Measurements from ENCODE around the gene TMEM125.

The TMEM125 gene

DNA sequence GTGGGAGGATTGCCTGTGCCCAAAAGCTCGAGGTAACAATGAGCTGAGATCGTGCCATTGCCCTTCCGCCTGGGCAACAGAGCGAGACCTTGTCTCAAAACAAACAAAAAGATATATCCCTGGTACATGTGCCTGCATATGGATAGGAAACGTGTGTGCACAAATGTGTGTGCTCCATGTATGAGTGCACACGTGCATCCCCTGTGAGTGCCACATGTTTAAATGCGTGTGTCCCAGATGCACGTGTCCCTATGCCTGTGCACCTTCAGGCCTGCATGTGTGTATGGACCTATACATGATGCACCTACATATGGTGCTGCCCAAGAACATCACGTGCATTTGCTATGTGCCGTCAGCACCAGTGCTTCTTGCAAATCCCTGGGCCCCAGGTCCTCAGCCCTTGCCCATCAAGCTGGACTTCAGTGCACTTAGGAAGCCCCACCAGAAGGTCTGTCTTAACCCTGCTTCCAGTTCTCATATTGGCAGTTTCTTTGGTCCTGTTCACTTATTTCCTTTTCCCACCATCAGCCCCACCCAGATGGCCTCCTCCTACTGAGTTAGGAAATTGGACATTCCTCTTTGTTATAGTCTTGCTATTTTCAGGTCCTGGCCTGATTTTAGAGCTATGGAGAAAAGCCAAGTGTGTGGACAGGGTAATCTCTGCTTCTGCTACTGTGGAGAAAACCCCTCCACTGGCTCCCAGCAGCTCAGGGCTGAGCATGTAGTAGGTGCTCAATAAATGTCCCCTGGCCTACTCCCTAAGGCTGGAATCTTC lies 46.4 kb downstream of the TMEM125 start:
- H3K27ac ChIP-seq (ENCODE audit: low read depth, low read length), result no peak overlapping the region
- H3K79me2 ChIP-seq (ENCODE audit: control insufficient read depth, low read length), result no peaks in the 10 kb centered on the region
- H3K9me2 ChIP-seq (replicated peaks; ENCODE audit: control insufficient read depth, low read length), result no peaks in the 10 kb centered on the region
- H4K20me1 ChIP-seq (ENCODE audit: control insufficient read depth, insufficient read depth, low read depth, low read length), result no peaks in the 10 kb centered on the region
- H3K4me1 ChIP-seq (ENCODE audit: control insufficient read depth, low read length), result no peaks in the 10 kb centered on the region
- H3F3A ChIP-seq (ENCODE audit: control insufficient read depth, insufficient read depth), result no peaks in the 10 kb centered on the region
- TF ChIP-seq EZH2phosphoT487 (IDR thresholded peaks at IDR 0.05; ENCODE audit: borderline replicate concordance, low read length), result no peak
- TF ChIP-seq, protein P1, sequence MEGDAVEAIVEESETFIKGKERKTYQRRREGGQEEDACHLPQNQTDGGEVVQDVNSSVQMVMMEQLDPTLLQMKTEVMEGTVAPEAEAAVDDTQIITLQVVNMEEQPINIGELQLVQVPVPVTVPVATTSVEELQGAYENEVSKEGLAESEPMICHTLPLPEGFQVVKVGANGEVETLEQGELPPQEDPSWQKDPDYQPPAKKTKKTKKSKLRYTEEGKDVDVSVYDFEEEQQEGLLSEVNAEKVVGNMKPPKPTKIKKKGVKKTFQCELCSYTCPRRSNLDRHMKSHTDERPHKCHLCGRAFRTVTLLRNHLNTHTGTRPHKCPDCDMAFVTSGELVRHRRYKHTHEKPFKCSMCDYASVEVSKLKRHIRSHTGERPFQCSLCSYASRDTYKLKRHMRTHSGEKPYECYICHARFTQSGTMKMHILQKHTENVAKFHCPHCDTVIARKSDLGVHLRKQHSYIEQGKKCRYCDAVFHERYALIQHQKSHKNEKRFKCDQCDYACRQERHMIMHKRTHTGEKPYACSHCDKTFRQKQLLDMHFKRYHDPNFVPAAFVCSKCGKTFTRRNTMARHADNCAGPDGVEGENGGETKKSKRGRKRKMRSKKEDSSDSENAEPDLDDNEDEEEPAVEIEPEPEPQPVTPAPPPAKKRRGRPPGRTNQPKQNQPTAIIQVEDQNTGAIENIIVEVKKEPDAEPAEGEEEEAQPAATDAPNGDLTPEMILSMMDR (IDR thresholded peaks at IDR 0.05; ENCODE audit: low read depth, low read length, poor library complexity, severe bottlenecking), result no peak
- H3K4me3 ChIP-seq (ENCODE audit: low read length), result no peak overlapping the region
- no peak overlapping the region for H3K4me2 ChIP-seq (ENCODE audit: low read length)
- H3K9me3 ChIP-seq (ENCODE audit: control insufficient read depth, insufficient read depth, low read length), result no peaks in the 10 kb centered on the region
- H3K27me3 ChIP-seq (ENCODE audit: control insufficient read depth, low read length), result no peaks in the 10 kb centered on the region
- no peaks in the 10 kb centered on the region for H3K36me3 ChIP-seq (ENCODE audit: control insufficient read depth, low read length)

DNA sequence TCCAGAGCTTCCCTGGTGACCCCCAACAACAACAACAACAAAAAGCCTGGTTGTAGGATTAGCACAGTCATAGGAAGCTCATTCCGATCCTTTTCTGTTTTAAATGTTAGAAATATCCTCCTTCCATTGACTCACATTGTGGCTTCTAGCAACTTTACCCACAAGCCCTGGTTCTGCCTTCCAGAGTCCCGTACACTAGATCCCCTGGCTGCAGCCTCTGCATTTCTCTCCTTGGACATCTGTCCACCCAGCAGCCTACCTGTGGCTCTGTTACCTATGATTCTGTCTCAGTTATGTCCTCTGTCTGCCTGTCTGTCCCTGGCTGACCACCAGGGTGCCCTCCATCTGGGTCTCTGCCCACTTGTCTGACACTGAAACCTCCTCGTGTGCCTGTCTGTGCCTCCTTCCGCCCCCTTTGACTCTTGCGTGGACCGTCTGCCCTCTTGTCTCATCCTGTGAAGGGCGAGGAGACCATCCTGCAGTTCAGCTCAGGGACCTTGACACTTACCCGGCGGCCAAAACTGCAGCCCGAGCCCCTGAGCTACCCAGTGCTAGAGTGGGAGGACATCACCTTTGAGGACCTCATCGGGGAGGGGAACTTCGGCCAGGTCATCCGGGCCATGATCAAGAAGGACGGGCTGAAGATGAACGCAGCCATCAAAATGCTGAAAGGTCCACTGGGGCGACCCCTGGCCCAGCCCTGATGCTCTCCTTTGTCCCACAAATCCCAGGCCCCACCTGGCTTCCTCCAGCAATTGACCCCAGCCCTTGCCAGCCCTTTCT lies 47.1 kb downstream of the TMEM125 start:
- Histone ChIP-seq H3F3A (ENCODE audit: control insufficient read depth, insufficient read depth) (no peaks in the 10 kb centered on the region), H3K27me3 (ENCODE audit: control insufficient read depth, low read length) (no peaks in the 10 kb centered on the region), H3K36me3 (ENCODE audit: control insufficient read depth, low read length) (no peaks in the 10 kb centered on the region), H3K9me2 (replicated peaks; ENCODE audit: control insufficient read depth, low read length) (no peaks in the 10 kb centered on the region), H3K4me1 (ENCODE audit: control insufficient read depth, low read length) (no peaks in the 10 kb centered on the region), H3K79me2 (ENCODE audit: control insufficient read depth, low read length) (no peaks in the 10 kb centered on the region), H3K9me3 (ENCODE audit: control insufficient read depth, insufficient read depth, low read length) (no peaks in the 10 kb centered on the region), H3K27ac (ENCODE audit: low read depth, low read length) (no peak overlapping the region), H3K4me3 (ENCODE audit: low read length) (no peak overlapping the region), H4K20me1 (ENCODE audit: control insufficient read depth, insufficient read depth, low read depth, low read length) (no peaks in the 10 kb centered on the region), H3K4me2 (ENCODE audit: low read length) (no peak overlapping the region)
- TF ChIP-seq, protein P1 (IDR thresholded peaks at IDR 0.05; ENCODE audit: low read depth, low read length, poor library complexity, severe bottlenecking), result no peak
- TF ChIP-seq EZH2phosphoT487 (IDR thresholded peaks at IDR 0.05; ENCODE audit: borderline replicate concordance, low read length), result no peak

DNA sequence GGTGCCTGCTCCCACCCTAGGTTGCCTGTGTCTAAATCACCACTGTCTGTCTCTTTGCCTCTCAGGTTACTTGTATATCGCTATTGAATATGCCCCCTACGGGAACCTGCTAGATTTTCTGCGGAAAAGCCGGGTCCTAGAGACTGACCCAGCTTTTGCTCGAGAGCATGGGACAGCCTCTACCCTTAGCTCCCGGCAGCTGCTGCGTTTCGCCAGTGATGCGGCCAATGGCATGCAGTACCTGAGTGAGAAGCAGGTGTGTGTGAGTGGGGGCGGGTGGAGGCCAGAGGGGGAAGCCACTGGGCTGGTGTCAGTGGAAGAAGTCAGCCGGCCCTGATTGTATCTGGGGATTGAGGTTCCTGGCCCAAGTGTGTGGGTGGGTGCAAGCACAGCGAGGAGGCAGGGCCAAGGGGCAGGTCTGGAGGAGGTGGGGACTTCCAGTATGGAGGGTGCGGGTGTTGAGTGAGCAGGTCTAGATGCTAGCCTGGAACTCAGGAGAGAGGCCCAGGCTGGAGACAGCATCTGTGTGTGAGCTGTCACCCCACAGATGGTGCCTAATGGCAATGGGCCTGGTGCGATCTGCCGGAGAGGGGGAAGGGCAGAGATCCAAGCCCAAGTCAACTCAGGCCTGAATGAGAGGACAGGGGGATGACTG lies 48.2 kb downstream of the TMEM125 start:
- no peaks in the 10 kb centered on the region for H3K36me3 ChIP-seq (ENCODE audit: control insufficient read depth, low read length)
- H3F3A ChIP-seq (ENCODE audit: control insufficient read depth, insufficient read depth), result no peaks in the 10 kb centered on the region
- TF ChIP-seq EZH2phosphoT487 (IDR thresholded peaks at IDR 0.05; ENCODE audit: borderline replicate concordance, low read length), result no peak
- TF ChIP-seq, protein P1 (IDR thresholded peaks at IDR 0.05; ENCODE audit: low read depth, low read length, poor library complexity, severe bottlenecking), result no peak
- no peak overlapping the region for H3K4me3 ChIP-seq (ENCODE audit: low read length)
- H3K79me2 ChIP-seq (ENCODE audit: control insufficient read depth, low read length), result no peaks in the 10 kb centered on the region
- no peaks in the 10 kb centered on the region for H3K9me3 ChIP-seq (ENCODE audit: control insufficient read depth, insufficient read depth, low read length)
- H3K4me2 ChIP-seq (ENCODE audit: low read length), result no peak overlapping the region
- H3K9me2 ChIP-seq (replicated peaks; ENCODE audit: control insufficient read depth, low read length), result no peaks in the 10 kb centered on the region
- no peak overlapping the region for H3K27ac ChIP-seq (ENCODE audit: low read depth, low read length)
- no peaks in the 10 kb centered on the region for H3K4me1 ChIP-seq (ENCODE audit: control insufficient read depth, low read length)
- no peaks in the 10 kb centered on the region for H3K27me3 ChIP-seq (ENCODE audit: control insufficient read depth, low read length)
- H4K20me1 ChIP-seq (ENCODE audit: control insufficient read depth, insufficient read depth, low read depth, low read length), result no peaks in the 10 kb centered on the region
